SH-SY5Y (cell line): ENCODE results near the gene PARN.

Experiments used
- GATA2 ChIP-seq: IDR thresholded peaks from 2 replicates; pipeline ENCODE4 v1.6.1; 2011; ENCODE audit warnings: mild to moderate bottlenecking, low read depth, low read length
- GATA3 ChIP-seq: IDR thresholded peaks from 2 replicates; pipeline ENCODE4 v1.6.1; 2011; ENCODE audit warnings: low read depth, mild to moderate bottlenecking, low read length, moderate library complexity

DNA sequence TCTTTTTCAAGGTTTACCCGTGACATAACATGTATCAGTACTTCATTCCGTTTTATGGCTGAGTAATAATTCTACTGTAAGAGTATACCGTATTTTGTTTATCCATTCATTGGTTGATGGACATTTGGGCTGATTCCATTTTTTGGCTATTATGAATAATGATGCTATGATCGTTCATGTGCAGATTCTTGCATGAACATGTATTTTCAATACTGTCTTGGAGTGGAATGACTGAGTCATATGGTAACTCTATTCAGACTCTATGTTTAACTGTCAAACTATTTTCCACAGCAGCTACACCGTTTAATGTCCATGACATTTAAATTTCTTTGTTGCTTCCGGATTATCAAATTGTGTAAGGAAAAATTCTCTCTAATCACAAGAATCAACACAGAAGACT is 20.6 kb upstream of the PARN start:
- TF ChIP-seq GATA3 (no peak), GATA2 (no peak)
